Muscle layer of colon (tissue), 2 donors: Measurements from ENCODE around the gene MRPL32.

Source experiments
- H3K27ac ChIP-seq: one replicate; pipeline ENCODE4 v1.7.0; 2013; ENCODE audit warnings: low read depth, mild to moderate bottlenecking, low read length, moderate library complexity
- H3K27me3 ChIP-seq, 2 donors: one replicate each; pipeline ENCODE4 v1.7.0; 2013; ENCODE audit warnings: low read length in 2 of 2, mild to moderate bottlenecking in 2 of 2; ENCODE audit not compliant: insufficient read depth in 2 of 2, control insufficient read depth in 1 of 2
- H3K36me3 ChIP-seq: one replicate; pipeline ENCODE4 v1.7.0; 2013; ENCODE audit warnings: mild to moderate bottlenecking, low read length; ENCODE audit not compliant: insufficient read depth
- H3K4me1 ChIP-seq: one replicate; pipeline ENCODE4 v1.7.0; 2013; ENCODE audit warnings: mild to moderate bottlenecking, low read length; ENCODE audit not compliant: insufficient read depth
- H3K4me3 ChIP-seq, 2 donors: one replicate each; pipeline ENCODE4 v1.7.0; 2013; ENCODE audit warnings: low read length in 2 of 2, low read depth in 1 of 2, mild to moderate bottlenecking in 1 of 2, moderate library complexity in 1 of 2
- H3K9ac ChIP-seq: one replicate; pipeline ENCODE4 v1.7.0; 2013; ENCODE audit warnings: low read length
- H3K9me3 ChIP-seq: one replicate; pipeline ENCODE4 v1.7.0; 2013; ENCODE audit warnings: mild to moderate bottlenecking, low read length
- donor health status: abdominal sarcoma.
- donor health status: Adenocarcinoma of cecum.

Gene MRPL32

DNA sequence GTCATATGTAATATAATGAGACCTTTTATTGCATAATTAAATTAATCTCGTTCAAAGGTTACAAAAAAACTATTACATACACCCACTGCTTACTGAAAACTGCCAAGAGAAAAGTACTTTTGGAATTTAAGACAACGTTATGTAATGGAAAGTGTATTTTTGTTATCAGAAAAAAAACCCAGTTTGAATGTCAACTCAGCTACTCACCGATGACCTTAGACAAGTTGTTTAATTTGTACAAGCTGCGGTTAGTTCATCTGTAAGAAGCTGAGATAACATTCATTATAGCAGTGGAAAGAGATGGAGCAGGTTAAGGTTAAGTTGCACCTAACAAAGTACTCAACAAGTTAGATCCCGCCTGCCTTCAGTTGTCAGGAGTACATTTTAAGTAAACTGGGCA, 1.3 kb upstream of the MRPL32 start:
- no peaks in the 10 kb centered on the region for H3K9me3 ChIP-seq
- H3K27ac ChIP-seq: peak overlapping the region; percentile 29
- H3K4me3 ChIP-seq: peak overlapping the region; percentile 70 to 87
- H3K27me3 ChIP-seq: no peaks in the 10 kb centered on the region
- no peak overlapping the region for H3K9ac ChIP-seq
- peaks cover 16% of the 10 kb centered on the region for H3K36me3 ChIP-seq
- H3K4me1 ChIP-seq: peaks cover 32% of the 10 kb centered on the region

DNA sequence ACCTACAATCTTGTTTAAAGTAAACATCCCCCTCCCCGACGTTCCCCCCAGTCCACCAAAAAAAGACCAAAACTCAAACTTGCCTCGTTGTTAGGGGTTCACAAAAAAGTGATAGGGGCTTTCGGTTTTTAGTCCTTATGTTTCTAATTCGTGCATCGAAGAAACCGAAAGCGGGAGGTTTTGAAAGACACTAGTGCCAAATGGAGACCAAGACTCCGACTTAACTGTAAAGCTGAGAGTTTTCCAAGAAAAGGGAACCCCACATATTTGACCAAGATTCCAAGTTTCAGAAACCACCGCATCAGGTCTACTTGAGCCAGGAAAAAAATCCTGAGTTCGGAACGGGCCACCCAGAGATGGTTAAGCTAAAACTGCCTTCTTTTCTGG, 736 bp upstream of the MRPL32 start:
- peak overlapping the region; percentile 97 for H3K9ac ChIP-seq
- no peaks in the 10 kb centered on the region for H3K9me3 ChIP-seq
- H3K36me3 ChIP-seq: peaks cover 13% of the 10 kb centered on the region
- H3K27me3 ChIP-seq: no peaks in the 10 kb centered on the region
- peak overlapping the region; percentile 29 for H3K27ac ChIP-seq
- peaks cover 32% of the 10 kb centered on the region for H3K4me1 ChIP-seq
- peak overlapping the region; percentile 70 to 87 for H3K4me3 ChIP-seq

- peak overlapping the region; percentile 76 to 87 for H3K4me3 ChIP-seq
- H3K27me3 ChIP-seq: no peaks in the 10 kb centered on the region
- H3K27ac ChIP-seq: peak overlapping the region; percentile 78
- H3K9me3 ChIP-seq: no peaks in the 10 kb centered on the region
- H3K9ac ChIP-seq: peak overlapping the region; percentile 97
- H3K36me3 ChIP-seq: peaks cover 17% of the 10 kb centered on the region
- peaks cover 32% of the 10 kb centered on the region for H3K4me1 ChIP-seq
Observed at GRCh38 chr7:42932811-42933591, 825 bp downstream of the MRPL32 start.

GRCh38 chr7:42934291-42934690, 2.1 kb downstream of the MRPL32 start:
- H3K9ac ChIP-seq: no peak overlapping the region
- no peaks in the 10 kb centered on the region for H3K27me3 ChIP-seq
- H3K9me3 ChIP-seq: no peaks in the 10 kb centered on the region
- no peak overlapping the region for H3K27ac ChIP-seq
- H3K4me3 ChIP-seq: no peak overlapping the region
- H3K4me1 ChIP-seq: peaks cover 27% of the 10 kb centered on the region
- H3K36me3 ChIP-seq: peaks cover 25% of the 10 kb centered on the region

- Histone ChIP-seq H3K27ac (no peak overlapping the region), H3K36me3 (peaks cover 32% of the 10 kb centered on the region), H3K9me3 (no peaks in the 10 kb centered on the region), H3K9ac (no peak overlapping the region), H3K4me3 (no peak overlapping the region), H3K27me3 (no peaks in the 10 kb centered on the region), H3K4me1 (peaks cover 12% of the 10 kb centered on the region)
Observed at GRCh38 chr7:42935861-42936260, 3.7 kb downstream of the MRPL32 start.

GRCh38 chr7:42939457-42940240, 7.5 kb downstream of the MRPL32 start:
- H3K9ac ChIP-seq: no peak overlapping the region
- H3K4me3 ChIP-seq: no peak overlapping the region
- H3K9me3 ChIP-seq: no peaks in the 10 kb centered on the region
- H3K4me1 ChIP-seq: no peaks in the 10 kb centered on the region
- no peaks in the 10 kb centered on the region for H3K27me3 ChIP-seq
- peaks cover 32% of the 10 kb centered on the region for H3K36me3 ChIP-seq
- H3K27ac ChIP-seq: no peak overlapping the region

DNA sequence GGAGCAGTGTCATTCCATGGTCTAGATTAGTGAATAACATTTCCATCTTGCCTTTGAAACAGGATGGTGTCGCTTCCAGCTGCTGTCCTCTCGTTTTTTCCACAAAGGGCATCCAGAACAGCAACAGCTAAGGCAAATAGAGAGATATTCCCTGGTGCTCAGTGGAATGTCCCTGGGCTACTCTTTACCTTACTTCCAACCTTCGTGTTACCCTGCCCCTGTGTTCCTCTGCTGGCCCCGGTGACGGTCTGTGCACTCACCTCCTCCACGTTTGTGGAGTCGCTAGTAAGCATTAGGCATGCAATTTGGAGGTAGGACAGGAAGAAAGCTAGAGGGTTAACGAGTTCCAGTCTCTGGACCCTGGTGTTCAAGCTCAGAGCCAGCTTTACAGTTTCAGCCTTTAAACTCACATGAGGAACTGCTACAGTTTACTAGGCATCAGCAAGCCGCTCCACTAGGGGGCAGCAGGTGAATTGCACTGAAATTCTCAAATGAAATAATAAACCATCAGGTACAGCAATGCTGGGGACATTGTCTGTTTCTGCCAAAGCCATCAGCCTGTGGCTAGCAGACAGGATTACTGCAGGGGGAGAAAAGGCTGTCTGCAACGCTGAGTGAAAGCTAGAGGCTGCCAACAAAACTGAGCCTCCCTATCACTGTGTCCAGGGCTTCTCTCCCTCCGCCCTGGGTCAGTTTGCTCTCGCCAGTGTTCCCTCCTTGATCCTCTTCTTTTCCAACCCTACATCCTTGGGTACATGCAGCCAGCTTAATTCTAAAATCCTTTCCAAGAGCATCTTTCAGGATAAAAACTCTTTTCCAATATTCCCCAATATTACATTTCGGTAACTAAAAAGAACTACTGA, 9.0 kb downstream of the MRPL32 start:
- no peak overlapping the region for H3K9ac ChIP-seq
- H3K27me3 ChIP-seq: no peaks in the 10 kb centered on the region
- H3K4me1 ChIP-seq: no peaks in the 10 kb centered on the region
- H3K9me3 ChIP-seq: no peaks in the 10 kb centered on the region
- peaks cover 25% of the 10 kb centered on the region for H3K36me3 ChIP-seq
- no peak overlapping the region for H3K27ac ChIP-seq
- no peak overlapping the region for H3K4me3 ChIP-seq

DNA sequence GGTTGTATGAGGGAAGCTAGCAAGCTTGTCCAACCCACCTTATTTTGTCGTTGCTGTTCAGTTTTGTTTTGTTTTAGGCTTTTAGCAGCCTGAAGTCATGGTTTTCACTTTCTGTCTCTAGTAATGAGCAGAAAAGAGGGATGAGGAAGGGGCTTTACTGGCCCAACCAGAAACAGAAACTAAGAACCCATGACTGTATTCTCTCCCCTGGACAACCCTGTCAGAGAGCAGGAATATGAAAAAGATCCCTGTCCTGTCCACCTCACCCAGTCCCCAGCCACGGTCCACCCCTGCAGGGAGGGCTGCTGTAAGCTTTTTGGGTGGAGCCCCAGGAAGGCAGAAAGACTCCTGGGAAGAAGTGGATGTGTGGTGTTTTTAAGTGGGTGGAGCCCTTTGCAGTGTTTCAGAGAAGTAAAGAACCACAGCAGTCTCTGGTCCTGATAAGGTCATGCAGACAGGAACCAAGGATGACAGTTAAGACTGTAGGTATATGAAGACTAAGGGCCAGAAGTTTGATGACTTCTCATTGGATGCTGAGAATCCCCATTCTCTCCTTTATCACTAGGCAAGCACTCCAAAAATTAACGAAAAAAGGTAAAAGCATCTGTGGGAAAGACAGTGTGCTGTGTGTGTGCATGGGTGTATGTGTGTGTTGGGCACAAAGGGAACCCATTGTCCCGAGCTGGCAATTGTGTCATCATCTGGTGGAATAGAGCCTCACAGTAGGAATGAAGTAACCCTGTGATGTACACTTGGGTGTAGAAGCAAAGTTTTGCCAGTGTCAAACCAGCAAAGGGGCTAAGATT, 13.8 kb downstream of the MRPL32 start:
- H3K4me3 ChIP-seq: no peak overlapping the region
- no peak overlapping the region for H3K27ac ChIP-seq
- H3K36me3 ChIP-seq: no peaks in the 10 kb centered on the region
- no peaks in the 10 kb centered on the region for H3K27me3 ChIP-seq
- no peak overlapping the region for H3K9ac ChIP-seq
- H3K4me1 ChIP-seq: no peaks in the 10 kb centered on the region
- no peaks in the 10 kb centered on the region for H3K9me3 ChIP-seq

DNA sequence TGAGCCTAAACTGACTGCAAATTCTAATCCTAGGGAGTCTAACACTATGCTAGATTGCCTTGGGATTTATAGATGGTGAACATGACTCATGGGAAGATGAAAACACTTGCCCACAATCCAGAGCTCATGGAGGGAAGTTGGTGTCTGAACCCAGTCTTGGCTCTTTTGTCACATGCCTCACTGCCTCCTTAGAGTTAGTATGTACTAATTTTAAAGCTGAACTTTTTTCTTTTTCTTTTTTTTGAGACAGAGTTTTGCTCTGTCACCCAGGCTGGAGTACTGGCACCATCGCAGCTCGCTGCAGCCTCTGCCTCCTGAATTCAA, 14.4 kb downstream of the MRPL32 start:
- Histone ChIP-seq H3K4me3 (no peak overlapping the region), H3K27ac (no peak overlapping the region), H3K4me1 (no peaks in the 10 kb centered on the region), H3K9ac (no peak overlapping the region), H3K9me3 (no peaks in the 10 kb centered on the region), H3K27me3 (no peaks in the 10 kb centered on the region), H3K36me3 (no peaks in the 10 kb centered on the region)

DNA sequence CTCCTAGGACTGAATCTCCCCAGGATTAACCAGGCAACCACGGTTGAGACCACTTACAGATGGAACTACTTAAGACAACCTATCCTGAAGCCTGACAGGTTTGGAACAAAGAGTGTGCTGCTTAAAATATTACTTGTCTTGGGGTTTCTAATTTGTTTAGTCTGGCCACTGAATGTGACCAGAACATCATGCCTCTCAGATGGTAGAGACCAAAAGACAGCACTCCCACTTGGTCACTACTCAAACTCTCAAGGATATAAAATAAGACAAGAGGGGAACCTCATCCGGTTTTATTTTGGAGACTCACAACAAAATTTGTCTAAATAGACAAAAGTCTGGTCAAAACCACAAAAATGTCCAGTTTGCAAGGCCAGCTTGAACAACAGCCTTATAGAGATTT, 15.3 kb downstream of the MRPL32 start:
- no peak overlapping the region for H3K4me3 ChIP-seq
- H3K9ac ChIP-seq: no peak overlapping the region
- H3K9me3 ChIP-seq: no peaks in the 10 kb centered on the region
- H3K4me1 ChIP-seq: no peaks in the 10 kb centered on the region
- no peaks in the 10 kb centered on the region for H3K36me3 ChIP-seq
- no peak overlapping the region for H3K27ac ChIP-seq
- H3K27me3 ChIP-seq: no peaks in the 10 kb centered on the region

GRCh38 chr7:42950417-42950816, 18.2 kb downstream of the MRPL32 start:
- H3K4me3 ChIP-seq: no peak overlapping the region
- H3K9me3 ChIP-seq: no peaks in the 10 kb centered on the region
- no peak overlapping the region for H3K27ac ChIP-seq
- H3K27me3 ChIP-seq: no peaks in the 10 kb centered on the region
- H3K36me3 ChIP-seq: no peaks in the 10 kb centered on the region
- H3K4me1 ChIP-seq: no peaks in the 10 kb centered on the region
- no peak overlapping the region for H3K9ac ChIP-seq
